ENCODE results near the gene CDK14. TPM values are rescaled to one million over a fixed set of nuclear protein-coding genes. Genes with fewer than 3 reads are reported as not detected.

Gene CDK14
- total and polyA plus RNA-seq, 2 of the 8 experiments (the other 6 are each of a cell fraction or from before 2014, with no cell fraction given), result 5.5 to 47.3 TPM

GRCh38 chr7:90864088-90864487, 268.0 kb downstream of the CDK14 start:
- H3K56ac ChIP-seq (replicated peaks; ENCODE audit: insufficient read length, low read depth, low read length), result no peak overlapping the region
- FAIRE-seq (no peak), DNase-seq (ENCODE audit: low read depth in 1 of 2, low spot score in 2 of 2) (no peak)
- H3K27ac ChIP-seq (ENCODE audit: low read depth, low read length), result no peak overlapping the region
- H2BK120ac ChIP-seq (replicated peaks; ENCODE audit: low read depth, low read length), result no peak overlapping the region
- ChIA-PET POLR2A (ENCODE audit: partially characterized antibody) (no interaction called here), CTCF (ENCODE audit: partially characterized antibody) (interaction anchor here (1.0 kb wide), 1 partner anchor 49 kb away, joined by 4 read pairs; no protein-coding TSS in a partner anchor)
- no peaks in the 10 kb centered on the region for H3K79me2 ChIP-seq (ENCODE audit: control insufficient read depth in 1 of 2, insufficient read depth in 2 of 2, low read length in 2 of 2)
- no peak overlapping the region for H3K18ac ChIP-seq (ENCODE audit: extremely low read depth, low read length)
- no peak overlapping the region for H2BK5ac ChIP-seq (ENCODE audit: low read depth, low read length)
- H3K79me1 ChIP-seq (ENCODE audit: low read depth, low read length), result no peaks in the 10 kb centered on the region
- H3K36me3 ChIP-seq (ENCODE audit: control insufficient read depth in 2 of 4, insufficient read depth in 4 of 4, low read length in 3 of 4), result no peaks in the 10 kb centered on the region
- H4K5ac ChIP-seq (ENCODE audit: insufficient read length, low read depth, low read length), result no peak overlapping the region
- H3K4me1 ChIP-seq (replicated peaks in 1 of 4; ENCODE audit: control insufficient read depth in 3 of 4, insufficient read depth in 4 of 4, low read length in 3 of 4), result no peaks in the 10 kb centered on the region
- no peak overlapping the region for H2AK5ac ChIP-seq (ENCODE audit: low read depth, low read length)
- H4K8ac ChIP-seq (ENCODE audit: extremely low read depth, insufficient read depth, low read length), result no peak overlapping the region
- no peak overlapping the region for H3K23ac ChIP-seq (ENCODE audit: insufficient read length)
- 72% methylated on average over 1 of the region's 1 CpG; no CpG with 5 or more reads in 1 of the 2 experiments for WGBS, 2 experiments (ENCODE audit: extremely low coverage in 1 of 2, insufficient coverage in 1 of 2, insufficient read length in 1 of 2, insufficient replicate concordance in 2 of 2, low coverage in 1 of 2, low lambda C conversion rate in 2 of 2, missing lambda C conversion rate in 1 of 2)
- H3K9me3 ChIP-seq (ENCODE audit: insufficient read depth in 2 of 2, low read depth in 1 of 2, low read length in 1 of 2), result no peaks in the 10 kb centered on the region
- H2BK15ac ChIP-seq (ENCODE audit: low read length), result no peak overlapping the region
- no peak overlapping the region for H3K9ac ChIP-seq (replicated peaks in 1 of 4; ENCODE audit: extremely low read depth in 1 of 4, low read depth in 3 of 4, low read length in 3 of 4)
- no peak overlapping the region for H3K14ac ChIP-seq (ENCODE audit: insufficient read length)
- H3K23me2 ChIP-seq (ENCODE audit: low read depth, low read length), result no peaks in the 10 kb centered on the region
- no peak overlapping the region for H4K91ac ChIP-seq (replicated peaks; ENCODE audit: insufficient read length, low read length)
- H4K20me1 ChIP-seq (replicated peaks in 1 of 2; ENCODE audit: control insufficient read depth in 1 of 2, insufficient read depth in 2 of 2, low read length in 2 of 2), result no peaks in the 10 kb centered on the region
- no peak overlapping the region for H2BK20ac ChIP-seq (ENCODE audit: low read length)
- no peak overlapping the region for H3K4ac ChIP-seq (replicated peaks; ENCODE audit: insufficient read length, low read depth, low read length)
- H3K4me3 ChIP-seq (ENCODE audit: extremely low read depth in 1 of 4, insufficient read depth in 2 of 4, low read depth in 3 of 4, low read length in 4 of 4), result no peak overlapping the region
- H2AFZ ChIP-seq (ENCODE audit: low read length), result no peak overlapping the region
- H2BK12ac ChIP-seq (ENCODE audit: low read depth, low read length), result no peak overlapping the region
- no peaks in the 10 kb centered on the region for H3K27me3 ChIP-seq (replicated peaks in 1 of 4; ENCODE audit: control insufficient read depth in 3 of 4, extremely low read depth in 1 of 4, insufficient read depth in 3 of 4, low read length in 3 of 4)
- H3K4me2 ChIP-seq (ENCODE audit: insufficient read depth in 1 of 2, low read depth in 2 of 2, low read length in 2 of 2), result no peak overlapping the region
- no peak for TF ChIP-seq SP2 (IDR thresholded peaks at IDR 0.05; ENCODE audit: low read length)
- TF ChIP-seq SIX5 (IDR thresholded peaks at IDR 0.05; ENCODE audit: low read depth, low read length), result no peak
- TF ChIP-seq POU5F1 (IDR thresholded peaks at IDR 0.05; ENCODE audit: low read depth, low read length), result no peak
- no peak for TF ChIP-seq CREB1 (IDR thresholded peaks at IDR 0.05)
- TF ChIP-seq TAF7 (optimal IDR thresholded peaks at IDR 0.05; ENCODE audit: borderline replicate concordance, low read depth, low read length), result no peak
